Fibroblast of skin of scalp (primary cell): ENCODE data around the gene APOL4.
A peak's percentile ranks its signal among the peaks of the same experiment; 100 is the strongest.
"Not testable (repeated sequence)": the region's sequence is repeated elsewhere in the genome, so short reads cannot be mapped to it uniquely, and the experiment has no call there.

Source experiments
- DNase-seq: peaks from one replicate; pipeline ENCODE4 v3.0.0-alpha.2; 2013

Gene APOL4

GRCh38 chr22:36180928-36181327 lies 20.7 kb downstream of the APOL4 start:
- DNase-seq: no peak

- DNase-seq: peak; percentile 68
Observed at GRCh38 chr22:36180038-36180880, 21.4 kb downstream of the APOL4 start.

- DNase-seq: no peak
Observed at GRCh38 chr22:36177160-36177559, 24.4 kb downstream of the APOL4 start.

GRCh38 chr22:36175892-36176291 lies 25.7 kb downstream of the APOL4 start:
- DNase-seq: no peak

- DNase-seq: no peak
Observed at GRCh38 chr22:36171941-36172340, 29.7 kb downstream of the APOL4 start.

- no peak for DNase-seq
Observed at GRCh38 chr22:36166518-36167220, 34.9 kb downstream of the APOL4 start.

GRCh38 chr22:36166086-36166485 lies 35.5 kb downstream of the APOL4 start:
- DNase-seq: no peak

DNA sequence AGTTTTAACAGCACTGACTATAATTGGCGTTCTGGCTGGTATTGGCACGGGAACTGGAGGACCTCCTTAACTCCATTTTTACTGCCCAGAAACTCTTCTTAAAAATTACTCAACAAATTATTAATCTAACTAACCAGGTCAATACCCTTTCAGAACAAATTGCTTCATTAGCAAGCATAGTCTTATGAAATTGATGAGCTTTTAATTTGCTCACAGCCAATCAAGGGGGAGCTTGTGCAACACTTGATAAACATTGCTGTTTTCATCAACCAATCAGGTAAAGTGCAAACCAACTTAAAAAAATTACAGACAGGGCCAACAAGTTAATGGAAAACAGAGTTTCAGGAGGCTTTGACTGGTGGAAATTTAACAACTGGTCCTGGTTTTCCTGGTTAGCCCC lies 36.5 kb downstream of the APOL4 start:
- no peak for DNase-seq

DNA sequence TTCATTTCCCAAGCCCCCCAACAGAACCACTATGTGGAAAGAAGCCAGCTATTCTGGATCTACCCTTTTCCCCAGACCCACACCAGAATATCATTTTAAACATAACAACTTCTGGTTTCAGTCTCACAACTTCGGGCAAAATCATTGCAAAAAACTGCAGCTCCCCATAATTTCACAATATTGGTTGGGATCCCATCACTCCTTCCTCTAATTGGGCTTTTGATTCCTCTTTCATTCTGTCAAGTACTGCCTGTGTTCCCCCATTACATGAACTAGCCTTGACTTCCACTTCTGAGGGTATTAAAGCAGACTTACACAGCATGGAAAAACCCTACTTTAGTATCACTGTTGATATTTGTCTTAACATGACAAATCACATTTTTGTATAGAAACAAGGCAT lies 37.0 kb downstream of the APOL4 start:
- no peak for DNase-seq

DNA sequence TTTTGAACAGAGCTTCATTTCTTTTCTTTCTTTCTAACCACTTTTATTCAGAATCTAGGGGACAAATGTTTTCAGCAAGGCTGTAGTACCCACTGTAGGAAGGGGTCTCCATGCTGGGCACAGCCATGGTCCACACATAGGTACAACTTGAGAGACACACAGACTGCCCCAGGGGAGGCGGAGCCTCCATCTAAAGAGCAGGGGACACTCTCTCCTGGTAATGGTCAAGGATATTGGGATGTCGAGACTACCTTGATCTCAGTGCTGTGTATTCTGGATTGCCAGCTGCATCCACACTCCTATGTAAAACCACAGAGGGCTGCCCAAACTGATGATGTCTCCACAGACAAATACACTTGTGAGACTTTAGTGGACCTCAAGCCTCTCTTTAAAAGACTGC lies 38.1 kb downstream of the APOL4 start:
- no peak for DNase-seq

DNA sequence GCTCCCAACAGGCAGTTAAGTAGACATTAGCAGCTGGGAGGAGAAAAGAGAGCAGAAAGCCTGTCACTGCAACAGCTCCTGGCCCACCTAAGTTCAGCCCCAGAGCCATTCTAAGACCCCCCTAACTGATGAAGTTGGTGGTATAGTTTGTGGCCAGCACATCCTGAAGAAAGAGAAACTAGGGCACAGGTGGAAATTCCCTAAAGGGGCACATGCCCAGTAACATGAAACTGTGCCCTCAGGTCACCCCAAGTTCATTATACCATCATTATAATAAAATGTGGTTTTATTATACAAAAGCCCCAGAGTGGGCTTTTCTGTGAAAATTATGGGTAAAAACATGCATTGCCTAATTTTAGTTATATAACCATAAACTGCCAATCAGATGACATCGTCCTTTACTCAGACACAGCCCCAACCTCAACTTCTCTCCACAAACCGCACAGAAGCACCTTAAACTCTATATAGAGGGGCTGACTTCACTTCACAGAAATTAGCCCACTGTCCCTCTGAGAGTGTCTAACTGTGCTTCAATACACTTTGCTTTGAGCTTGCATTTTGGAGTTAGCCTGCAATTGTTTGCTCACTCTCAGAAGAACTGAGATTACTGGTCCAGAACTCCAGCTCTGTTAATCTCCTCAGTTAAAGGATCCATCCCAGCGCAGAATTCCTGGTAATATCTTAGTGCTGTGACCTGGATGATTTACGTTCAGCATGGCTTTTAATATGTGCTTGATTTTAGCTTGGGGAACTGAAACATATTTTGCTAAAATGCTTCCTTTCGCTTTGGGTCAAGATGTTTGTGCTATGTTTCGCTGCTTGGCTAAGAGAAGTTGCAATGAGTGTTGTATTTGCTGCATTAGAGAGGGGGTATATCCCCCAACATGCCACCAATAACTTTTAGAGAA lies 39.2 kb downstream of the APOL4 start:
- no peak for DNase-seq

- not testable (repeated sequence) for DNase-seq
Observed at GRCh38 chr22:36161793-36162126, 39.8 kb downstream of the APOL4 start.

DNA sequence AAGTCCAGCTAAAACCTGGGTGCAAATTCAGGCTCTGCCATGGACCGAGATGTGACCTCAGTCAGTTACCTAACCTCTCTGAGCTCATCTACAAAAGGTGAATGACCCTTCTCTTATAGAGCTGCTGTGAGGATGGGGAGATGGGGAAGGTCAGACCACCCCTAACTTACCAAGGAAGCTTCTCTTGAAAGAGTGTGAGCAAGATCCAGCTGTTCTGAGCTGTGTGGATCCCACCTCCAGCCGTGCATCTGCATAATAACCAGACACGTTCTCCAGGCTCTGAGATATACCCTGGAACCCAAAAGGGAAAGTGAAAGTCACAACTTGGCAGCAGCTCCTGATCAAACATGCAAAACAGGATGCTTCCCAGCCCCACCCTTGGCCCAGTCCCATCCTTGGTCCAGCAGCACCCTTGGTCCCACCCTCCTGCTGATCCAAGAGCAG lies 41.1 kb downstream of the APOL4 start, which contains the start of gene APOL3:
APOL3 (minus strand) TSS at position 257 of the 444 bp plus-strand sequence. CDS start 11,700 bp downstream, outside the sequence.
- DNase-seq: peak; percentile 67

DNA sequence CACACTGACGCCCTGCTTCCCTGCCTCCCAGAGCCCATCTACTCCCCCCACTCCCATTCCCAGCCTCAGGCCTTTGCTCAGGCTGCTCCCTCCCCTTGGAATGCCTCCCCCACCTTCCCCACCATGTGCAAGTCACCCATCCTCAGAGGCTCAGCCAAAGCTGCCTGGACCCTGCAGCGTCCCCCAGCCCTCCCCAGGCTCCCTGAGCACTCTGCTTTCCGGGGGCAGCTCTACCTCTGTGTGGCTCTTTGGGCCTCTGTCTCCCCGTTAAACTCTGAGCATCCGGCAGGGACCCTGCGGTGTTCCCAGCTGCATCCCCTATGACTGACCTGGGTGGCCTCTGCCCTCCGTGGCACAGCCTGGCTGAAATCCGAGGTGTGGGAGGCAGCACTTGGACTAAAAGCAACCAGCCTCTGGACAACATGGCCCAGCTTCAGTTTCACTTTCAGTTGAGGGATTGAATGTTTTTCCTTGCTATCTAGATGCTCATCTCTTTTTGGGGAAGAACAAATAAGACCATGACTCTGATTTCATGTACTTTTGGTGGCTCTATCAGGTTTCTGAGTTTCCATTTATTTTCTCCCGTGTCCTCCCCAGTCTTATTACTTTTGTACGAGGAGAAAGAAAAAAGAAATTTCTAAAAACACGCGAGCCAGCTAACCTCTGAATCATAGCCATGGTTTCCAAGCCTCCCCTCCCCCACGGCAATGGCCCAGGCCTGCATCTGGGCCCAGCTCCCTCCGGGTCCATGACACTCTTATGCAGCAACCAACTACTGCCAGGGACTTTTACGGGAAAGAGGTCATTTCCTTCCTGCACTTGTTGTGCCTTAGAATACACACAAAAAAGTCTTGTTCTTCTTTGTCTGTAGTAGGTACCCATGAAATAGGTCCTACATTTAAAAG lies 44.8 kb downstream of the APOL4 start:
- peak; percentile 71 for DNase-seq

DNA sequence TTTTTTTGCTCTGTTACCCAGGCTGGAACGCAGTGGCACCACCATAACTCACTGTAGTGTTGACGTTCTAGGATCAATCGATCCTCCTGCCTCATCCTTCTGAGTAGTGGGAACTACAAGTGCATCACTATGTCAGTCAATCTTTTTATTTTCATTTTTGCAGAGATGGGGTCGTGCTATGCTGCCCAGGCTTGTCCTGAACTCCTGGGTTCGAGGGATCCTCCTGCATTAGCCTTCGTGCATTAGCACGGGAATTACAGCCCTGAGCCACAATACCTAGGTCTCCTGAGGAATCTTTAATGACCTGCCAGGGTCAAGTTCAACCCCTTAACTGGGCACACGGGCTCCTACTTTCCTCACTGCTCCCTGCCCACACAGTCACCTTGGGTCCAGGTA lies 45.5 kb downstream of the APOL4 start:
- no peak for DNase-seq

GRCh38 chr22:36155702-36156101 lies 45.9 kb downstream of the APOL4 start:
- DNase-seq: no peak

DNA sequence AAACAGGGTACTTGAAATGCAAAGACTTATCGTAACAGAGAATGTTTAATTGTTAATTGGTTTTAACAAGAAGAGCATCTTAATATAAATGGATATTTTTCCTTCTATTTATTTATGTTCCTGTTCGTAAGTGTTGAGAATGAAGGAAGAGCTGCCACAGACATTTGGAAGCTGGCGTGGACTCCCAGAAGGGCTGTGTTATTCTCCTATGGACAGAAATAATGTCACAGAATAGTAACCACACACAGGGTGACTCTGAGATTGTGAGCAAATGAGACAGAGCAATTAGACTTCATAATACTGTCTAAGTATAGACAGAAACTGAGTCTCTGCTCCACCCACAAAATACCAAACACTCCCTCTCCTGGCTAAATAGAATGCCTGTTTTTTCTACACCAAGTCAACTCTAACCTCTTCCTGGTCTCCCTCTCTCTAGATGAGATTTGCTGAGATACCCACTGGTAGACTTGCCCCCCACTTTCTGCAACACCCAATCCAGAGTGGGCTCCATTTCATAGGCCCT lies 47.1 kb downstream of the APOL4 start:
- DNase-seq: no peak

GRCh38 chr22:36153501-36154422 lies 47.8 kb downstream of the APOL4 start:
- DNase-seq: no peak

- not testable (repeated sequence) for DNase-seq
Observed at GRCh38 chr22:36152821-36153220, 48.8 kb downstream of the APOL4 start.

GRCh38 chr22:36152088-36152487 lies 49.5 kb downstream of the APOL4 start:
- DNase-seq: no peak
